NCI-H345 treated with DMSO at 0.1 percent for 48 hours (cell line): ENCODE measurements around the gene ABLIM1.

Source experiments
- DNase-seq: peaks from one replicate; lab custom pipeline; 2025; ENCODE audit not compliant: unreplicated experiment; lab: John Stamatoyannopoulos, UW

ABLIM1 gene

GRCh38 chr10:114395366-114396022 lies 262.6 kb downstream of the ABLIM1 start:
- DNase-seq = no peak

- no peak for DNase-seq
These were observed 263.5 kb downstream of the ABLIM1 start for GRCh38 chr10:114394531-114394930.

GRCh38 chr10:114393886-114394285 lies 264.2 kb downstream of the ABLIM1 start:
- no peak for DNase-seq

GRCh38 chr10:114393482-114393881 lies 264.6 kb downstream of the ABLIM1 start:
- no peak for DNase-seq

- DNase-seq = no peak
These were observed 265.8 kb downstream of the ABLIM1 start for GRCh38 chr10:114392112-114392835.

GRCh38 chr10:114391599-114391998 lies 266.5 kb downstream of the ABLIM1 start:
- no peak for DNase-seq

GRCh38 chr10:114389426-114389825 lies 268.6 kb downstream of the ABLIM1 start:
- DNase-seq = no peak

DNA sequence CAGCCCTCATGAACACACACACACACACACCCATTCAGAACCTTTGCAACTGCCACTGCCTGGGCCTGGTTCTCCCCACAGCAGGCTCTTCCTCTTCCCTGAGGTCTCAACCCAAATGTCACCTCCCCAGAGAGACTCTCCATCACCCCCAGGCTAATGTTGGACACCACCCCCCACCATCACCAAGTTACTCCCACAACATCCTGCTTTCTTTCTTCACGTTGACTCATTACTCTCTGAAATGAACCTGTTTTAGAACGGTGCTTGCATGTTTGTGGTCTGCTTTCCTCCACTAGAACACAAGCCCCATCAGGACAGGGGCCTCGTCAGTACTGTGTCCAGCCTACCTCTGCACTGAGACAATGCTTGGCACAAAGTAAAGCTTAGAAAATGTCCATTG lies 269.8 kb downstream of the ABLIM1 start:
- no peak for DNase-seq

DNA sequence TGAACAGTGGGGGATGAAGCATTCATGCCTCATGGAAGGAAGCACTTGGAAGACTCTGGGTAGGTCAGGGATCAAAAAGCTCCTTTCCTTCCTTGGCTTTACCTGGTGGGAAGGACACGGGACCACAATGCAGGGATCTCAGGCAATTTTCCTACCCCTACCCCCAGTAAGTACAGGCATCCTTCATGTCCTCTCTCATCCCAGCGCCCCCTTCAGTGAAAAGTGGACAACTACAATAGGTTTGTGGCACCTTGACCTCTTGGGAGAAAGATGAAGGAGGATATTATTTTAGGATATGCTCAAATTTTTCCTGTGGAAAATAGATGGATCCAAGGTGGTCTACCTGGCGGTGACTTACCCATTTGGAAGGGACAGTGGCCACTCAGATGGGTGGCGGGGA lies 270.3 kb downstream of the ABLIM1 start:
- no peak for DNase-seq

GRCh38 chr10:114386452-114386851 lies 271.6 kb downstream of the ABLIM1 start:
- DNase-seq = no peak

DNA sequence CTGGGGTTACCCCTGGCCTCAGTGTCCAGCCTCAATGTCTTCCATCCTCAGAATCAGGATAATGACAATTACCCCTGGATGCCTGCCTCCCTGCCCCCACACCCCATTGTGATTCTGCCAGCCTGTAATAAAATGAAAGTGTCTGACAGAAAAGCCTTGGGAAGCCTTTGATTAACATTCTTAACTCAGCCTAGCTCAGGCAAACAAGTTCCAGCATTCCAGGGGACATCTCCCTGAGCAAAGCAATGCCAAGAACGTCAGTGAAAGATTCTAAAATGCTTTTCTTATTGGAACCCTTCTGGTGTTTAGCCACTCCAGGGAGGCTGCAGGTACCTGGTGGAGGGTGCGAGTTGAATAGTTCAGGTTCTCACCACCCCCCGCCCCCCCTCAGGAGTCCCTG lies 272.5 kb downstream of the ABLIM1 start:
- no peak for DNase-seq

GRCh38 chr10:114384601-114385000 lies 273.5 kb downstream of the ABLIM1 start:
- no peak for DNase-seq

DNA sequence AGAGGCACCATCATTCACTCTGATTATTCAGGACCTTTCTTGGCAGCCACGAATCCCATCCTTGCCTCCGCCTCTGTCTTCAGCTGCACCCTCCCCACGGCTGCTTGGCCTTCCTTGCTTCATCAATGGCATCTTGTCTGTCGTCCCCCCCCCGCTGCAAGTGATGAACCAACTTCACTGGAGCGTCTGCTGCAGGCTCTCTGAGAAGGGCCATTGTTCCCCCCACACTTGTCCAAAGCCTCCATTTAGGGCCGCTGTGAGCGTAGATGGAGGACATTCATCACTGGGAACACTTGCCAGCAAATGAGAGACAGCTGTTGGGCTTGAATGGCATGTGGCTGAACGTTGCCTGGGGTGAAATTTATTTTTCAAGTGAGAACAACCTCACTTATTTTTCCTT lies 273.9 kb downstream of the ABLIM1 start:
- no peak for DNase-seq
